Osteocyte (in vitro differentiated cells): ENCODE measurements around the gene ARFGAP1. TPM values are rescaled to one million over a fixed set of nuclear protein-coding genes. Genes with fewer than 3 reads are reported as not detected.

ENCODE experiments used
- DNase-seq: peaks from one replicate; pipeline ENCODE4 v3.0.0; 2021; ENCODE audit warnings: mixed read lengths; ENCODE audit not compliant: unreplicated experiment; ENCODE audit errors: extremely low spot score
- H3K27ac Mint-ChIP-seq: one replicate; pipeline ENCODE4 v1.8.0; 2021; ENCODE audit warnings: mild to moderate bottlenecking, mixed read lengths; ENCODE audit not compliant: unreplicated experiment
- H3K27me3 Mint-ChIP-seq: one replicate; pipeline ENCODE4 v1.8.0; 2021; ENCODE audit warnings: mixed read lengths; ENCODE audit not compliant: unreplicated experiment
- H3K36me3 Mint-ChIP-seq: one replicate; pipeline ENCODE4 v1.8.0; 2021; ENCODE audit warnings: mixed read lengths; ENCODE audit not compliant: unreplicated experiment
- H3K4me1 Mint-ChIP-seq: one replicate; pipeline ENCODE4 v1.8.0; 2021; ENCODE audit warnings: mixed read lengths; ENCODE audit not compliant: unreplicated experiment
- H3K4me3 Mint-ChIP-seq: one replicate; pipeline ENCODE4 v1.8.0; 2021; ENCODE audit warnings: mild to moderate bottlenecking, moderate library complexity, mixed read lengths; ENCODE audit not compliant: unreplicated experiment
- H3K9me3 Mint-ChIP-seq: one replicate; pipeline ENCODE4 v1.8.0; 2021; ENCODE audit warnings: mixed read lengths; ENCODE audit not compliant: unreplicated experiment
- CTCF ChIP-seq: fragments of 200-600 bp; sonication (generic); IDR thresholded peaks from 2 replicates; pipeline ENCODE4 v1.5.0; 2021; ENCODE audit warnings: antibody characterized with exemption, mild to moderate bottlenecking, moderate library complexity
- total RNA-seq: library from RNA; stranded (reverse); gene quantifications from 2 replicates; pipeline ENCODE4 v1.2.1, GENCODE V29; 2021

The ARFGAP1 gene
- total RNA-seq, 1 donor from 2014 or later, result 119 TPM

- Mint-ChIP-seq H3K9me3 (no peaks in the 10 kb centered on the region), H3K27me3 (peaks cover 52% of the 10 kb centered on the region)
Observed at GRCh38 chr20:63259734-63260460, 12.7 kb upstream of the ARFGAP1 start.

GRCh38 chr20:63260521-63260920, 12.1 kb upstream of the ARFGAP1 start:
- no peak for TF ChIP-seq CTCF
- DNase-seq, result no peak
- Mint-ChIP-seq H3K27ac (no peak overlapping the region), H3K9me3 (no peaks in the 10 kb centered on the region), H3K36me3 (no peaks in the 10 kb centered on the region), H3K27me3 (peaks cover 46% of the 10 kb centered on the region), H3K4me1 (peaks cover 4% of the 10 kb centered on the region), H3K4me3 (no peak overlapping the region)

More at GRCh38 chr20:63259734-63260460, 12.7 kb upstream of the ARFGAP1 start:
- H3K27ac Mint-ChIP-seq, result no peak overlapping the region
- DNase-seq, result no peak
- TF ChIP-seq CTCF, result no peak
- H3K4me1 Mint-ChIP-seq, result peaks cover 4% of the 10 kb centered on the region
- no peak overlapping the region for H3K4me3 Mint-ChIP-seq
- no peaks in the 10 kb centered on the region for H3K36me3 Mint-ChIP-seq

GRCh38 chr20:63261060-63261794, 11.4 kb upstream of the ARFGAP1 start:
- Mint-ChIP-seq H3K4me3 (no peak overlapping the region), H3K36me3 (no peaks in the 10 kb centered on the region), H3K4me1 (peaks cover 4% of the 10 kb centered on the region), H3K27me3 (peaks cover 40% of the 10 kb centered on the region), H3K9me3 (no peaks in the 10 kb centered on the region), H3K27ac (no peak overlapping the region)
- no peak for TF ChIP-seq CTCF
- DNase-seq, result no peak

- DNase-seq, result no peak
- Mint-ChIP-seq H3K4me1 (peaks cover 4% of the 10 kb centered on the region), H3K27ac (no peak overlapping the region), H3K27me3 (peaks cover 33% of the 10 kb centered on the region), H3K4me3 (no peak overlapping the region), H3K9me3 (no peaks in the 10 kb centered on the region), H3K36me3 (no peaks in the 10 kb centered on the region)
- TF ChIP-seq CTCF, result no peak
Observed at GRCh38 chr20:63261795-63262528, 10.7 kb upstream of the ARFGAP1 start.

GRCh38 chr20:63262836-63263235, 9.8 kb upstream of the ARFGAP1 start:
- no peak for DNase-seq
- Mint-ChIP-seq H3K9me3 (no peaks in the 10 kb centered on the region), H3K4me1 (peaks cover 4% of the 10 kb centered on the region), H3K4me3 (no peak overlapping the region), H3K36me3 (no peaks in the 10 kb centered on the region), H3K27me3 (peaks cover 24% of the 10 kb centered on the region), H3K27ac (no peak overlapping the region)
- no peak for TF ChIP-seq CTCF
